GM12892 (cell line): ENCODE measurements around the gene CDK2AP2.

Experiments
- POLR2A ChIP-seq: IDR thresholded peaks from 2 replicates; pipeline ENCODE4 v1.6.1; 2011; ENCODE audit warnings: low read depth, low read length, control low read depth
- POLR2AphosphoS5 ChIP-seq: IDR thresholded peaks from 2 replicates; pipeline ENCODE4 v1.6.1; 2011; ENCODE audit warnings: low read depth, low read length, control low read depth
- TAF1 ChIP-seq: IDR thresholded peaks from 2 replicates; pipeline ENCODE4 v1.6.1; 2011; ENCODE audit warnings: low read depth, mild to moderate bottlenecking, control low read depth, low read length, borderline replicate concordance

- TF ChIP-seq TAF1 (no peak), POLR2AphosphoS5 (peak; percentile 39; the same call in 1 of the 2 replicates), POLR2A (no peak)
Measured at GRCh38 chr11:67491276-67492068, 16.5 kb downstream of the CDK2AP2 start.
